SK-MEL-5 (cell line): Measurements from ENCODE around the gene MAN2A1. TPM values are rescaled to one million over a fixed set of nuclear protein-coding genes. Genes with fewer than 3 reads are reported as not detected.

Source experiments
- DNase-seq: peaks from one replicate; pipeline ENCODE4 v3.0.0-alpha.2; 2016; ENCODE audit warnings: low read depth, low spot score
- in situ Hi-C: cut with HindIII; loops from 2 replicates; pipeline ENCODE4 v1.10.0; 2016; ENCODE audit warnings: low sequenced_read_pairs, high pct_unique_total_duplicates, low pct_unique_long_range_greater_than_20kb
- total RNA-seq: library from RNA; depleted of rRNA; stranded (reverse); fragments of >200 nt; shearing (Covaris generic); gene quantifications from 2 replicates; pipeline ENCODE4 v1.2.3, GENCODE V29; 2014

The MAN2A1 gene
- total RNA-seq, 1 experiment from 2014 or later: 14.7 TPM

- in situ Hi-C loops: no loop called here
- no peak for DNase-seq
Observed at GRCh38 chr5:109671136-109671535, 18.6 kb upstream of the MAN2A1 start.

- in situ Hi-C loops: no loop called here
- DNase-seq: no peak
Observed at GRCh38 chr5:109674596-109674995, 15.1 kb upstream of the MAN2A1 start.

DNA sequence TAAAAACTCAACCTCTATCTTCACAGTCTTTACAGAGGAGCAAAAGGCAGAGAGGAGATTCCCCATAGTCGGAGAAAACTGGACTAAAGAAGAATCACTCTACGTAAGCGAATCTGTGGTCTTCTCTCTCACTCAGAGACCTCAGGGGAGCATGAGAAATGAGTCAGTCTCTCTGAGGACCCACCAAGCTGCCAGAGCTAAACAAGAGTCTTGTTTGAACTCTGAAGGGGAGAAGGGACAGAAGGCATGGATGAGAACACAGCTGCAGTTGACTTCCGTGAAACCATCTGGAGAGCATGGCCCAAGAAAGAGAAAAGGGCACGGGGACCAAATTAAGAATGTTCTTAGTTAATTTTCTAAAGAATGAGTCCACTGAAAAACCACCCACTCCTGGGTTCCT lies 12.8 kb upstream of the MAN2A1 start:
- DNase-seq: peak; percentile 16
- in situ Hi-C loops: no loop called here

GRCh38 chr5:109678447-109678846 lies 11.3 kb upstream of the MAN2A1 start:
- in situ Hi-C loops: no loop called here
- no peak for DNase-seq

DNA sequence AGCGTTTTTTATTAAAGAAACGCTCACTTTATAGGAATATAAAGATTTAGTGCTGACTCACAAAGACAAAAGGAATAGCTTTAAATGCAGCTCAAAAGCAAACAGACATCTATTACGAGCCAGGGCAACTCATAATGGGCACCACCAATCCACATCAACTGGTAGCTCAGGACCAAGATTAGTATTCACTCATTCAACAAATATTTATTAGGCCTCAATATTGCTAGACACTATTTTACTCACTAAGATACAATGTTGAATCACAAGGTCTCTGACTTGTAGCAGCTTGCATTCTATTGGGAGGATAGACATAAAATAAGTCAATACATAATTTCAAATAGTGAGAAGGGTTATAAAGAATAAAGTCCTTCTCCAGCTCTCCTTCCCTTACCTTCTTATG lies 8.0 kb upstream of the MAN2A1 start:
- in situ Hi-C loops: no loop called here
- DNase-seq: no peak

- in situ Hi-C loops: no loop called here
- DNase-seq: no peak
Observed at GRCh38 chr5:109682383-109682782, 7.3 kb upstream of the MAN2A1 start.

GRCh38 chr5:109685916-109686315 lies 3.8 kb upstream of the MAN2A1 start:
- in situ Hi-C loops: no loop called here
- no peak for DNase-seq

DNA sequence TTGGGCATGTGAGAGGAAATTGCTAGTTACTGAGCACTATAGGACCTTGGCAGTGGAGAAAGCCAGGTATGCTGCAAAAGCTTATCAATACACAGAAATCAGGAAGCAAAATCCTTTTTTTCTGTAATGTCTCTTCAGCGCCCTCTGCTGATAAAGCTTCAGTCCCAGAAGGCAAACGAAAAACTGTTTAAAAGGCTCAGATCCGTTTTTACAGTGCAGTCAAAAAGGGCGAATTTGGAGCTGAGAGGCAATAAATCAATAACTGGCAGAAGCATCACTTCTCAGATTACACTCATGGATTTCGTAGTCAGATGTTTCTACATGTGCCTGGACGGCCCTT lies 1.1 kb upstream of the MAN2A1 start:
- in situ Hi-C loops: no loop called here
- DNase-seq: peak; percentile 51

GRCh38 chr5:109688970-109689739 lies 572 bp upstream of the MAN2A1 start:
- in situ Hi-C loops: no loop called here
- DNase-seq: peak; percentile 88

DNA sequence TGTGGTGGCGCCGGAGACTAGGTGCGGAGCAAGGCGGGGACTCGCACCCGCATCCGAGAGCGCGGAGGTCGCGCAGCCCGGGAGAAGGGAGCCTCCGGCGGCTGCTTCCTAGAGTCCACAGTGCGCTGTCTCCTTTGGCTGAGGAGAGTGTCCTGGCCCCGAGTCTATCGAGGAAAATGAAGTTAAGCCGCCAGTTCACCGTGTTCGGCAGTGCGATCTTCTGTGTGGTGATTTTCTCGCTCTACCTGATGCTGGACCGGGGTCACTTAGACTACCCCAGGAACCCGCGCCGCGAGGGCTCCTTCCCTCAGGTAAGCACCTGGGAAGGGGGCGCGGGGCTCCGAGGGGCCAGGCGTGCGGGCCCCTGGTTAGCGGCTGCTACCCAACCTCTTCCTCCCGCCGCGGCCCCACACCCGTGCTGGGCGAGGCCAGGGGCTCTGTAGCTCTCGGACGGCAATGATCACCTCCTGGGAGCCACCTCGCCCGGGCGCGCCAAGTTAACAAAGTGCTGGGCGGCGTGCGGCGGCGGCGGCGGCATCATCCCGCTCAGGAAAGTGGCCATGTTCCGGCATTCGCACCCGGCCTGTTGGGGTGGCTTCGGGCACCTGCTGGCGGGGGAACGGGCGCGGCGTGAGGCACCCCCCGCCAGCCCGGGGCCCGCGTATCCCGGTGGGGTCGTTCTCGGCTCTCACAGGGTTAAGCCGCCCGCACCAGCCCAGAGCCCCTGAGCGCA lies 681 bp downstream of the MAN2A1 start:
- peak; percentile 16 for DNase-seq
- in situ Hi-C loops: no loop called here

- DNase-seq: peak; percentile 67
- in situ Hi-C loops: no loop called here
Observed at GRCh38 chr5:109690975-109691574, 1.3 kb downstream of the MAN2A1 start.

DNA sequence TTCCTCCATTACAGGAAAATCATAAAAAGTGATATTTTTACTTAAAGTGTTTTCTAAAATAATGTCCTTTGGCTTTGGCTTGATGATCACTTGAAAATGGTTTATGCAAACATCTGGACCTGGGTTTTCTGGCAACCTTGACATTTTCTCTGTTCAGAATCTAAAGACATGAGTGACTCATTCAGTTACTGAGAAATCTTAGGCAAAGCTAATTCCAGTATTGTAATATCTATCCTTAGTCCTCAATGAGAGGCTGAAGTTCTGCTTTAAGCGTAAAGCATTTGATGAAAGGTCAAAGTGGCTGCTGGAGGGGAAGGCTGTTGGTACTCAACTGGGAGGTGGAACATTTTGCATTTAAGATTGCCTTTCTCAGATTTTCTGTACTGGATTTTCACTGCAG lies 2.3 kb downstream of the MAN2A1 start:
- in situ Hi-C loops: no loop called here
- no peak for DNase-seq

DNA sequence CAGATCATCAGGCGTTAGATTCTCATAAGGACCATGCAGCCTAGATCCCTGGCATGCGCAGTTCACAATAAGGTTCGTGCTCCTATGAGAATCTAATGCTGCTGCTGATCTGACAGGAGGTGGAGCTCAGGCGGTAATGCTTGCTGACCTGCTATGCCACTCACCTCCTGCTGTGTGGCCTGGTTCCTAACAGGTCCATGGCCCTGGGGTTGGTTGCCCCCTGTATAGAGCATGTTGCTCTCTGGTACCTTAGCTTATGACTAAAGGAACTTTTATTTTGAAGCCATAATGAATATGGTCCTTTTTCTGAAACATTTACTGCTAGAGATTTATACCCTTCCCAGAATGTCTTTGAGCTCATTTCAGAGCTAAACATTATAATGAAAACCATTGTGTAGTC lies 3.1 kb downstream of the MAN2A1 start:
- in situ Hi-C loops: no loop called here
- no peak for DNase-seq

- in situ Hi-C loops: no loop called here
- DNase-seq: no peak
Observed at GRCh38 chr5:109693535-109694400, 4.0 kb downstream of the MAN2A1 start.

DNA sequence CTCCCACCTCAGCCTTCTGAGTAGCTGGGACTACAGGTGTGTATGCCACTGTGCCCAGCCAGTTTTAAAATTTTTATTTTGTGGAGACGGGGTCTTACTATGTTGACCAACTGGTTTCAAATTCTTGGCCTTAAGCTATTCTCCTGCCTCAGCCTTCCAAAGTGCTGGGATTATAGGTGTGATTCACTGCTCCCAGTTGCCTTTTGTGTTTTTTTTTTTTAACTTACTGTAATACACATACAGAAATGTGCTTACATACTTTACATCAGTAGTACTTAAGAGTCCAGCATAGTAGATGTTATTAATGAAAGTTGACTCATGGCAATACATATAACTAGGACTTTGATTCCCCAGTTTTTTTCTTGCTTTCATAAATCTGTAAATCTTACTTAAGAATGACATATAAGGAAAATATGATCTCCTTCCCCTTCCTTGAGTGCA lies 4.7 kb downstream of the MAN2A1 start:
- in situ Hi-C loops: no loop called here
- no peak for DNase-seq

- no peak for DNase-seq
- in situ Hi-C loops: no loop called here
Observed at GRCh38 chr5:109695005-109695926, 5.5 kb downstream of the MAN2A1 start.

- in situ Hi-C loops: no loop called here
- DNase-seq: no peak
Observed at GRCh38 chr5:109697339-109697738, 7.6 kb downstream of the MAN2A1 start.
